GM19468 (cell line): Measurements from ENCODE around the gene BANP.
"Not testable (repeated sequence)": the region's sequence is repeated elsewhere in the genome, so short reads cannot be mapped to it uniquely, and the experiment has no call there.

ENCODE experiments used
- ATAC-seq: cut with Tn5 transposase; IDR thresholded peaks from one replicate; pipeline ENCODE4 v1.9.1; 2021; ENCODE audit warnings: mild to moderate bottlenecking, moderate library complexity, moderate number of reproducible peaks; ENCODE audit not compliant: unreplicated experiment; ENCODE audit errors: extremely low read depth

Gene BANP

DNA sequence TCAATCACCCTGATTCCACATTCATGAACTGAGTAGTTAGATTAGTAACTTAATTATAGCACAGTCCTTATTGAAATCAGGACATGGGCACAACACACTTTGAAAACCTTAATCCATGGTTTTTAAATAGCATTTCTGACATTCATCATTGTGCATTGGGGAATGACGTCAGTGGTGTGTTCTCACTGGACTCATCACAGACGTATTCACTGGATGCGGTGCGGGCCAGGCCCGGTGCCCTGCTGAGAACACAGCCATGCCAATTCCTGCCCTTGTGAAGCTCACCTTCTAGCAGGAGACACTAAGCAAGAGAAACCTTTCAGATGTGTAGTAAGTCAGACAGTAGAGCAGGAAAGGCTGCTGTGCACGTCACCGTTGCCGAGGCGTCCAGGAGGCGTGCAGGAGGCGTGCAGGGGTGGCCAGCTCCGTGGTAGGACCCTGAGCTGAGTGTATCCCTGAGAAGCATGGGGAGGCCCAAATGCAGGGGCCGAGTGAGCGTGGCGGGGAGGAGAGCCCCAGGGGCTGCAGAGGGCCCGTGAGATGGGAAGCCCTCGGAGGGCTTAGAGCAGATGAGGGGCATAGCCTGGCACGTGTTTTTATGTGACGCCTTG lies 12.9 kb downstream of the BANP start:
- ATAC-seq, result no peak

DNA sequence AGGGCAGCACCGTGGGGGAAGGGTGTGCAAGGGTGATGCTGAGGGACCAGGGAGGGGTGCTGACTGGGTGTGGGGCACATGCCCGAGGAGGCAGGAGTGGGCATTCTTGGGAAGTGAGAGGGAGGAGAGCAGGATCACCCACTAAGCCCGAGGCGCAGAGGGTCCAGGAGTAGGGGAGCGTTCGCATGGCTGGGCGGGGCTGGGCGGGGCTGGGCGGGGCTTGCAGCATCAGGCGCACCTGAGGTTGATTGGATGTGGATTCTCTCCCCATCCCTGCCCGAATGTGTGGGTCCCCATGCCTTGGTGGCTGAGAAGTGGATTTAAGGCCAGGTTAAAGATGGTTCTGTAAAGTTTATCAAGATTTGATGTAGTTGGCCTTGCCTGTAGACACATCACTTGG lies 14.2 kb downstream of the BANP start:
- ATAC-seq, result no peak

DNA sequence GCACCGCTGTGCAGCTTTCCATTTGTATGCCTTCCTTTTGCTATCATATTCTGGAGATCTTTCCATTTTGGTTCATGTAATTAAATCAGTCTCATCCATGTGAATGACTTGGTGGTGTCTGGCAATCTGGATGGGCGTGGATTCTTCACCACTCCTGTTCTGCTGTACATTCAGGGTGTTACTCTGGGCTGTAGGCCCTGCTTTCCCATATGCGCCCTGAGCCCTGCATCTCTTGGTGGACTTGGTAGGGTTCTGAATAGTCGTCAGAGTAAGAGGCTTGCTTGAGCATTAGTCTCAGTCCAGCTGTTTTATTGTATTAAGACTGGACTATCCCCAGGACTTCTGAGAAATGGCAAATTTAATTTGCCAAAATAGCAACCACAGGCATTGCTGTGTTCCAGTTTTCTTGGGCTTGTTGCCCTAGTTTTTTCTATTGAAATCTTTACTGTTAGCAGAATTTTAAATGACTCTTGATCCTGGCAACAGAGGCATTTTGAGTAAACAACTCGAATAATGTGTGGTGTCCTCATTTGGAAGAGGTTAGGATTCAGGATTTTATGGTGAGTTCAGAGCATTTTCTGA lies 14.9 kb downstream of the BANP start:
- no peak for ATAC-seq

DNA sequence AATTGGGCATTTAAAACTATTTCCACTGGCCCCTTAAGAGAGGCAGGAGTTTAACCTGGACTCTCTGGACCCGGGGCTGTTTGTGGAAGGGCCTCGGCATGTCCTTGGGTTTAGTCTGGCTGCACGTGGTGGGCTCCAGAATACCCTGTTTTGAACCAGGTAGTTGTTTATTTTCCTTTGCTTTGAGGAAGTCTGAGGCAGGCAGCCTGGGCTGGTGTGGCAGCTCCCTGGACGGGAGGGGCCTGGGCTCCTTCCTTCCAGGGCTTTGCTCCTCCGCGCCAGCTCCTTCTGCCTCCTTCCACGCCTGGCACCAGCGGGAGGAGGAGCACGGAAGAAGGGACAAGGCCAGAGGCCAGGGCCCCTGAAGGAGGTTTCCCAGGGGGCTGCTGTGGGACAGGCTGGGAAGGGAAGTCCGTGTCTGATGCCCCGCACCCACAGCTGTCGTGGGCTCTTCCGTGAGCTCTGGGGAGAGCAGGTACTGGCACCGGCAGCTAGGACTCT lies 15.5 kb downstream of the BANP start:
- ATAC-seq, result no peak

DNA sequence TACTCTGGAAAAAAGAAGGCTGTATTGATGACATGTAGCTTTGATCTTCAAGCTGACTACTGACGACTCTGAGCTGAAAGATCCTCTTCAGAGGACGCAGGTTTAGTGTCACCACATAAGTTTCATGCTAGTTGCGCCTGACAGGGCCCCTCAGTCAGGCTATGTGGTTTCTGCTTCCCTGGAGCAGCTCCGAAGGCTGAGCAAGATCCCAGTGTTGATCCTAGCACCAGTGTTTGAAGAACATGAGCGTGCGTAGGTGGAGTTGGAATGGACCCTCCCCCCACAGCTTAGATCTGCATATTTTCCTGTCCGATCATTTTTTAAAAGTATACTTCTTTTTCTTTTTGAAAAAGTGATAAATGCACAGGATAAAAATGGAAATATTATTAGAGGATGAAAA lies 17.3 kb downstream of the BANP start:
- no peak for ATAC-seq

DNA sequence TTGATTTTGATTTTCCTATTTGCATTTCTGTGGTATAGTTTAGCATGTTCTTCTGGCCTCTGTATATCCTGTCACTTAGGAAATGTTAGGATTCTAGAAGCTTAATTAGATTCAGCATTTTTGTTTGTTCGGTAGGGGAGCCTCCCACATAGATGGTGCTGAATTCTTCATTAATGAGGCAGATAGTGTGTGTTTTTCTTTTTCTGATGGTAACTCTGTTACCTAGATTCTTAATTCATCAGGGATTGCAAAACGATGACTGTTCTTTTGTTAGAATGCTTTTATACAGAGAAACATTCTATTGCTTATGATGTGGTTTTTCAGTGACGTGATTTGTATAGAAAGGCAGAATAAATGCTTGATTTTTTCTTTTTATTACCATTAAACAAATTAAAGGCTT lies 19.0 kb downstream of the BANP start:
- no peak for ATAC-seq

DNA sequence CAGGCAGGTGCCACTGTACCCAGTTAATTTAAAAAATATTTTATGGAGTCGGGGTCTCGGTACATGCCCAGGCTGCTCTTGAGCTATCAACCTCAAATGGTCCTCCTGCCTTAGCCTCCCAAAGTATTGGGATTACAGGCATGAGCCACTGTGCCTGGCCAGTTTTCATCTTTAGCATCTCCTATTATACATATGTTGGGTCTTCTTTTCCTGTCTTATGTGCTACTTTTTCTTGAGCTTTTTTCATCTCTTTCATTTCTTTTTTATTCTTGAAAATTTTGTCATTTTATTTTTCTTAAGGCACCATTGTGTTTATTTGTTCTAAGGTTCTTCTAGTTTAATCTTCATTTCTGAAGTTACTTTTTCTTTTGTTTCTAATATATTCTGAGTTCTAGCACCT lies 20.7 kb downstream of the BANP start:
- no peak for ATAC-seq

DNA sequence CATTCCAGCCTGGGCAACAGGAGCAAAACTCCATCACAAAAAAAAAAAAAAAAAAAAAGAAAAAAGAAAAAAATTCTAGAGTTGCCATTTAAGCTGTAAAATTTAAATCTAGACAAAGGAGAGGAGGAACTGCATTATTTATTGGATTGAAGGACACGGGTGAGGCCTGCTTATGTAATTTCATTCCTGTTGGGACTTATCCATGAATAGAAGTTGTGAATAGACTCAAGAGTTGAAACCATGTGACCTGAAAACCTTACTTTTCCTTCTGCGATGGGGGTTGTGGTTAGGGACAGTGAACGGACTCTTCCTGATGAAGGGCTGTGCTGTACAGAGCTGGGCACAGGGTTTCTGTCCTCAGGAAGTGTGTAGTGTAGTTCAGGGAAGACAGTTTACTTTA lies 22.5 kb downstream of the BANP start:
- ATAC-seq, result no peak

DNA sequence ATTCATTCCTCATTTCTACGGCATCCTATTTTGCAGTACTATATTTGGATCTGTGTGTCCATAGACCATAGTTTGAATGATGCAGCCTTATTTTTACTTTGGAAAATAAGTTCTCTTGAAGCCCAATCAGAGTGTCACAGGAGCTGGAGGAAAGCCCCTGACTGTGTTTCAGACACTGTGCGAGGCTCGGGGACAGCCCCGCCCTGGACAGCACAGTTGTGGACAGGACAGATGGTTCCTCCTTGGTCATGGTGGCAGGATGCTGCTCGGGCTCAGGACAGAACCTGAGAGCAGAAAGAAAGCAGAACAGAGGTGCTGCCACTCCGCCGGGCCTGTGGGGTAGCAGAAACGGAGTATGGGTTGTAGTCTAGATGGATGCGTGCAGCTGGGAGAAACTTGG lies 22.9 kb downstream of the BANP start:
- no peak for ATAC-seq

DNA sequence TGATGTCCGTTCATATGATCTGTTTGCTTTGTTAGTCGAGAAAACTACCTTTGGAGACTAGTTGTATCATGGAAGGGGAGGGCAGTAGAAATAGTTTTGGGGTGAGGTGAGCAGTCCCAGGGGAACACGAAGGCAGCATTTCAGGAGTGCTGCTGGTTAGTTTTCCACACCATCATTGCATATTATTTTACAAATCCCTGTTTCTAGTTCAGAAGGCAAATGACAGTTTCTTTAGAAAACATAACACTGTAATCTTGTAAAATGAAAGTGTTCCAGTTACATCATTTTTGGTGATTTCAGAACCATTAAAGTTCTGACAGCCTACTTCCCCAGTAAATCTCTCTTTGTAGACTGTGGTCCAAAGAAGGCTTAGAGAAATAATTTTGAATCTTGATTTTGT lies 25.4 kb downstream of the BANP start:
- ATAC-seq, result no peak

DNA sequence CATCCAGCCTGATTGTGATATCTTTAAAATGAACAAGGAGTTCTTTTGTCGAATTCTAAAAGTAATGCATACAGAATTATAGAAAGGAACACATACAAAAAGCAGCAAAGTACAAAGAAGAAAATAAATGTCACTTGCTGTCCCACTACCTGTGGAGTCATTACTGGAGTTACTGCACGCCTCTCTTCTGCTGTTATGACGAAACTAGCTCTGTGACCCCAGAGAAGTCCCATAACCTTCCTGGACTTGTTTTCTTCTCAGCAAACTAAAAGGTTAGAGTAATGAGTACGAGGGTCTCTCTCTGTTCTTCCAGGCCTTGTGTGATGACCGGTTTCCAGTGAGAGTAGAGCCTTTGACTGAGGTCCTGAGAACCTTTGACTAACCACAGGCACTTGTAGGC lies 26.9 kb downstream of the BANP start:
- no peak for ATAC-seq

DNA sequence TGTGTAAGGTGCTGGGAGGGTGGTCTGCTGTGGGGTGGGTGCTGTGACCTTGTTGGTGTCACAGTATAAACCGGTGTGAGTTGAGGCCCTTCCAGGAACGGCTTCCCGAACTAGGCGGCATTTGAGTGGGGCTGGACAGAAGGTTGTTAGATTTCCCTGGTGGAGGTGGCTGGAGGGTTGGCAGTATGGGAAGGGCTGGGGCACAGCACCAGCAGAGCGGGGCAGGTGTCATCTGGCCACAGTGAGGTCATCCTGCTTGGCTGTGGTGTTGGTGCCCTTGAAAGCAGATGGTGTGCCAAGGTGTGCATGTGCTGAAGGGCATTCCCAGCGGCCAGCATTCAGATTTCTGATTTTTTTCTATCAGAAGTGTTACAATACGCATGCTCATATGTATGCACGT lies 28.1 kb downstream of the BANP start:
- ATAC-seq, result no peak

DNA sequence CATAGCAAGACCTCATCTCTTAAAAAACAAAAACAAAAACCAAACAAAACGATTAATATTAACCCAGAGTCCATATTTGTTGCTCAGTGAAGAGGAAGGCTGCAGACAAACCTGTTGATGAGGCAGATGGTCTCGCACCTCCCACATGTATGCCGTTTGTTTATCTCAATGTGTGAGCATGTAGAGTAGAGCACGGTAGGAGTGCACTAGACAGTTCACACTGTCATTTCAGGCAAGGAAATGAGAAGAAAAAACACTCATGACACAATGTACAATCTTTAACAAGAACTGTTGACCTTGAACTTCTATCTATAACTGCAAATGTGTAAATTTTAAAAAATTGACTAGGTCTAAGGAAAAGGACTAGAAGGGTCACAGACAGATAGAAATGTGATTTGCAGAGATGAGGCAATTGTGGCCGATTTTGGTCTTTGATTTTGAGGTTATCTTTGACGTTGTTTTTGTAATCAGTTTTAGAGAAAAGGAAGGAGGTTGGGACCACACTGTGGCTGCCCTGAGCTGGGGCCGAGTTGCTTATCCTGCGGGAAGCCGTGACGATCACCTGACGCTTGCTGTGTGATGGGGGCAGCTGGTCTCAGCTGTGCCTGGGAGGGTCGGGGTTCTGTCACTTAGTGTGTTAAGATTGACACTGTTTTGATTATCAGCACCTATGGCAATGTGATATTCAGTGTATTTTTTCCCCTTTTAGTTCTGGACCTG lies 28.8 kb downstream of the BANP start:
- ATAC-seq, result not testable (repeated sequence)

DNA sequence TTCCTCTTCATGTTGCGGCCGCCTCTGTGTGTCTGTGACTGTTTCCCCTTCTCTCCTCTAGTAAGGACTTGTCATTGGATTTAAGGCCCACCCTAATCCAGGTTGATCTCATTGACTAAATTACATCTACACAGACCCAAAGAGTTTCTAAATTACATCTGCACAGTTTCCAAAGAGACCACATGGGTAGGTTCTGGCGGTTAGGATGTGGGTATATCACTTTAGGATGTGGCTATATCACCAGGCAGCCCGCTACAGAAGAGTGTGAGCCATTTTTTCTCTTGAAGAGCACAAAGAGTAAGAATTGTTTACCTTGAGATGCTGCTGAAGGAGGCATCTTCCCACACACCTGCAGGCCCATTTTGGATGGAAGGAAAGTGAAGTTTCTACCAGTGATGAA lies 30.1 kb downstream of the BANP start:
- ATAC-seq, result not testable (repeated sequence)

DNA sequence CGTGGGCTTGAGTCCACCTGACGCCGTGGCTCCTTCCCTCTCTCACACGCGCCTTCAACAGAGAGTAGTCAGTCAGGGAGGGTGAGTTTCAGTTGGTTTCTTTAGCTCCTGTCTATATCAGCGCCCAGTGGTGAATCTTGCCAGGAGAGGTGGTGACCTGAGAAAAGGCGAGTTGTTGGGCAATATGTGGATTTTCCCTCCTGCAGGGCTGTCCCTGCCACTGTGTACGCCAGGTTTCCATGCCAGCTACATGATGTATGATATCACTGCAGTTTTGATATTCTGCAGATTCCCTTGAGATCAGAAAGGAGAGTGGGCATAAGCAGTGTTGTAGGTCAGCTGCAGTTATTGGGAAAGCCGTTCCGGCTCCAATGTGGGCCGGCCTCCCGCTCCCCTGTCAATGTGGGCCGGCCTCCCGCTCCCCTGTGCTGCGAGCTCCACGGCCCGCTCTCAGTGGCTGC lies 31.4 kb downstream of the BANP start:
- ATAC-seq, result no peak

DNA sequence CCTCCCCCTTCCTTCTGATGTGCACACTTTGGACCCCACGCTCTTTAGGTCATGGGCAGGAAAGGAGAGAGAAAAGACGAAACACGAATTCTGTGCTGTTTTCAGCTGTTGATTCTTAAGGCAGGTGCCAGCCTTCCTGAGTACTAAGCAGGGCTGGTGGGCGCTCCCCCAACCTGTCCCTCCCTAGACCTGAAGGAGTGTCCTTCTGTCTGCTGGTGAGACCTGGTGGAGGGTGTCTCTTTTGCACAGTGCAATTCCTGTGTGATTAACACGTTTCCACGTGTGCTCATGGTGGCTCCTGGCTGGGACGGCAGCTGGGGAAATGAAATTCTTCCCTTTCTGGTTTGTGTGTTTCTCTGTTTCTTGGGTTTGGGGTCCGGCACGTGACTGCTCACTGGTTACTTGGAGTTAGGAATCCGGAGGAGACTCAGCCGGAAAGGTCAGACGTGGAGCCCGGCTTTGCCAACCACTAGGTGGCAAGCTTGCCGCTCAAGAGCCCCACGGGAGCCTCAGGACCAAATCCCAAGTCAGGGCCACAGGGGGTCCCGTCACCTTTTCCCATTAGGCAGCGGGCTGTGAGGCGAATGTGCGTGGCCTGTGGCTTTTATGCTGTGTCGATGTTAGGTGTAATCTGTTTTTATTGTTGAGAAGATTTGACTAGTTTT lies 32.0 kb downstream of the BANP start:
- ATAC-seq, result not testable (repeated sequence)

DNA sequence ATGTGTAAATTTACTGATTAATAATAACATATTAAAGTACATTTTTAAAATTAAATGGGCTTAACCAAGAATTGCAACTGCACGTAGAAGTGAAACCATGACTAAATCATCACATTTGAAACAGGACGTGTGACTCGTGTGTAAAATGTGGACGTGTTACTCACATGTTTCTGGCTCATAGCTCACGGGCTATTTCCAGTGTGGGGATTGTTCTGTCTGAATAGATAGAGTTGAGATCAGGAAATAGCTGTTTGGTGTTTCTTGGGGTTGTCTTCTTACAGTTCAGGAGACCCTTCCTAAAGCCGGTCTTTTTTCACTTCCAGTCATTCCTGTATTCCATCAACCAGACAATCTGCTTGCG lies 32.5 kb downstream of the BANP start:
- ATAC-seq, result not testable (repeated sequence)

DNA sequence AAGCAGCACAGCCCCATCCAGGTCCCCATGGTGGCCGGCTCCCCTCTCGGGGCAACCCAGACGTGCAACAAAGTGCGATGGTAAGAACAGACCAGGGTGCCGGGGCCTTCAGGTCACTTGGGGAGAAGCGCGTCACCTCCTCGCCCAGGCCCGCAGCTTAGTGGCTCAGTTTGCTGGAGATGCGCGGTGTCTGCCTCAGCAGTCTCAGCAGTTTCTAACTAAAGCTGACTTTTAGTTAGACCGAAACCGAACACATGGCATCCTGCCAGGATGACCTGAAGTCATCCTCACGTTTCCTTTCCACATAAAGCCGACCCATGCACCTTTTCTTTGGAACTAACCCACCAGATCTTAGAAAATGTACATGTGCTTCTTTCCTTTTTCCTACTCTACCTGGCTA lies 32.9 kb downstream of the BANP start:
- ATAC-seq, result not testable (repeated sequence)

DNA sequence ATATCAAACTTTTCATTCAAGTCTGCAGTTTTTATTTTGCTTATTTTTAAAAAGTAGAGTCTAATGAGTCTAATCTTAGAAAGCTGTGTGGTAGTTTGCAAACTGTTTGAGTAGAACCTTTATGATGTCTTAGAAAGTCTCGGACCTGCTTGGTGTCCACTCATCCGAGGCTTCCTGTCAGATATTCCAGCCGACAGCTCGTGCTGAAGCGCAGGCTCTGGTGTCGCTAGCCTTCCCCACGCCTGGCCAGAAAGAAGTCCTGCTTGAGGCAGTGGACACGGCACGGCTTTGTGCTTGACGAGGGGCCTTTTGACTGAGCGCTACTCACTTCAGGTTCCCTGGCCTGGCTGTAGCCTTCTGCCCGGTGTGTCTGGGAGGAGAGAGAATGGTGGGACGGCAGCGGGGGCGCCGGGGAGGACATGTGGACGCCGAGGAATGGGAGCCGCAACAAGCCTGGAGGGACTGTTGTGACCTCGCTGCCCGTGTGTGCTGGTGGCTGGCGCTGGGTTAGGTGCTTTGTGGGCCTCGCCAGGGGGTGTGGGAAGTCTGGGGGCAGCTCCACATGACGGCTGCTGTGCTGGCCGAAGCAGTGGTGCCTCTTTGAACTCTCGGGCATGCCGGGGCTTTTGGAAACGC lies 33.5 kb downstream of the BANP start:
- ATAC-seq, result no peak

DNA sequence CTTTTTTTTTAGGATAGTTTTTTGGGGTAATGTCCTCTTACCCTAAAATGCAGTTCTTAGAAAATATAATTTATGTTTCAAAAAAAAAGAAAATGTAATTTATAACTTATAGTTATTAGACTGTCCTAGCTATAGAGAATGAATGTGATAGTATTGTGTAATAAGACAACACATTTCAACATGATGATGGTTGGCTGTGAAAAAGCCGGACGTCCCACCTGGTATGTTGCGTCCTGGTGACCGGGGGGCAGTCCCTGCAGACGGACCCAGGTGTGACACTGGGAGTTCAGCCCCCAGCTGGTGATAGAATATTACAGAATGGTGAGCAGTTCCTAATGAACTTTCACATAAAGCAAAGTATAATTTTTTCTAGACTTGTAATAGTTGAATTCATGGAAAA lies 34.3 kb downstream of the BANP start:
- ATAC-seq, result not testable (repeated sequence)
